ENCODE measurements around the gene INHA.

DNA sequence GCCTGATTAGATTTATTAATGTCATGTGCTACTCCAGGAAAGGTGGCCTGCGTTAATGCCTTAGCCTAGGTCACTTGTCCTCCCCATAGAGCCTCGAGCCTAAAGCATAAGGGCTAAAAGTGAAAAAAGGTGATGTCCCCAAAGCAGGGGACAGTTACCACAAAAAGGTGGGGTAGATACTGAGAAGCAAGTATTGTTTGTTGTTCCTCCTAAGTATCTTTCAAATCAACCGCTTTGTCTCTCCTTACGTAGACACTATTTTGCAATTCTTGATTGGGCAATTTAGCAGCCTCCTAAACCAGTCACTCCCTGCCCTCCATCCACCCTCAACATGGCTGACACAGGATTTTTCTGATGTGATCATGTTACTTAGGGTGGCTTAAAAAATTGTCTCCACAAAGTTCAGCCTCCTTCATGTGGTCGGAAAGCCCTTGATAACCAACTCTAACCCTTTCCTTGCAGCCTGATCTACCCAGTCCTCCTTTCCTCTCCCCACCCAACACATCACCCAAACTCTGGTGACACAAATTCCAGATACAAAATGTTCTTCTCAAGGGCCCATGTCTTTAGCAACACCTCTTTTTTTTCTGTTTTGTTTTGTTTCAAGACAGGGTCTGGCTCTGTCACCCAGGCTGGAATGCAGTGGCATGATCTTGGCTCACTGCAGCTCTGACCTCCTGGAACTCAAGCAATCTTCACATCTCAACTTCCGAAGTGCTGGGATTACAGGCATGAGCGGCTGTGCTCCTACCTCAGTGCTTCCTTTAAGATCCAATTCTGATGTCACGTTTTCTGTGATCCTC lies 6.9 kb downstream of the INHA start:
- TF ChIP-seq, protein P1, sequence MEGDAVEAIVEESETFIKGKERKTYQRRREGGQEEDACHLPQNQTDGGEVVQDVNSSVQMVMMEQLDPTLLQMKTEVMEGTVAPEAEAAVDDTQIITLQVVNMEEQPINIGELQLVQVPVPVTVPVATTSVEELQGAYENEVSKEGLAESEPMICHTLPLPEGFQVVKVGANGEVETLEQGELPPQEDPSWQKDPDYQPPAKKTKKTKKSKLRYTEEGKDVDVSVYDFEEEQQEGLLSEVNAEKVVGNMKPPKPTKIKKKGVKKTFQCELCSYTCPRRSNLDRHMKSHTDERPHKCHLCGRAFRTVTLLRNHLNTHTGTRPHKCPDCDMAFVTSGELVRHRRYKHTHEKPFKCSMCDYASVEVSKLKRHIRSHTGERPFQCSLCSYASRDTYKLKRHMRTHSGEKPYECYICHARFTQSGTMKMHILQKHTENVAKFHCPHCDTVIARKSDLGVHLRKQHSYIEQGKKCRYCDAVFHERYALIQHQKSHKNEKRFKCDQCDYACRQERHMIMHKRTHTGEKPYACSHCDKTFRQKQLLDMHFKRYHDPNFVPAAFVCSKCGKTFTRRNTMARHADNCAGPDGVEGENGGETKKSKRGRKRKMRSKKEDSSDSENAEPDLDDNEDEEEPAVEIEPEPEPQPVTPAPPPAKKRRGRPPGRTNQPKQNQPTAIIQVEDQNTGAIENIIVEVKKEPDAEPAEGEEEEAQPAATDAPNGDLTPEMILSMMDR (IDR thresholded peaks at IDR 0.05; ENCODE audit: insufficient read depth, low read depth, low read length), result no peak
- TF ChIP-seq EZH2 (IDR thresholded peaks at IDR 0.05; ENCODE audit: insufficient read depth, low read length), result no peak

Data from astrocyte (in vitro differentiated cells and primary cell).